Ishikawa (cell line): ENCODE results near the gene ST3GAL6.

ENCODE experiments used
- CEBPB ChIP-seq: IDR thresholded peaks from 2 replicates; pipeline ENCODE4 v1.6.1; 2012
- EGR1 ChIP-seq: IDR thresholded peaks from 2 replicates; pipeline ENCODE4 v1.6.1; 2012
- EP300 ChIP-seq: IDR thresholded peaks from 2 replicates; pipeline ENCODE4 v1.6.1; 2012; ENCODE audit warnings: borderline replicate concordance

DNA sequence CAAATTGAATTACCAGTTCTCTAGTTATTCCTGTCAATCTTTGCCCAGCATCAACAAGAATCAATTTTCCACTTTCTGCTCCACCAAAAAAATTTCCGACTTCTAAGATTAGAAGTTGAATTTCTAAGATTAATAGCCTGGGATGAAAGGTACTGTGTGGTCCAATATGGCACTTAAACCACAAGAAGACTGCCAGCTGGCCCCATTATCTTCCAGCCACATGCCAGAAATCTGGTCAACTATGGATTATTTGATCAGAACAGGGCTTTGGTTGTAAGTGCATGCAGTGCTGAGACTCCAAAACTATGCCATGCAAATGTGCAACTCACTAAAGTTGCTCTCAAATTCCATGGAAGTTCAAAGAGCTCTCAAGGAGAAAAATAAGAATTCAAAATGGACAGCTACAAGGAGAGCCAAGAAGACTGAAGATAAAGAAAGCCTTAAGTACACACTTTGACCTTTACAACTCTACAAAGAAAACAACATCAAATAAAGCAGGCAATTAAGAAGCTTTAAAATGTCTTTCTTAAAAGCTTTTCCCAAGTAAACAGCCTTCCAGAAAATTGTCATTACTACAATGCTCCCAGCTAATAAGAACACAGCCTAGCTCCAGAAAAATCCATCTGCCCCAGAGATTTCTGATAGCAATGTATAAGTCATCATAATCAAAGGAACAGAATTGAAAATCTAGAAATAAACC is 64.2 kb downstream of the ST3GAL6 start:
- TF ChIP-seq EGR1 (no peak), CEBPB (no peak), EP300 (no peak)
